ENCODE results near the gene HDAC5. TPM values are rescaled to one million over a fixed set of nuclear protein-coding genes. Genes with fewer than 3 reads are reported as not detected.
"Not testable (repeated sequence)": the region's sequence is repeated elsewhere in the genome, so short reads cannot be mapped to it uniquely, and the experiment has no call there.

Gene HDAC5
- total RNA-seq, 1 donor, result 36.7 TPM

DNA sequence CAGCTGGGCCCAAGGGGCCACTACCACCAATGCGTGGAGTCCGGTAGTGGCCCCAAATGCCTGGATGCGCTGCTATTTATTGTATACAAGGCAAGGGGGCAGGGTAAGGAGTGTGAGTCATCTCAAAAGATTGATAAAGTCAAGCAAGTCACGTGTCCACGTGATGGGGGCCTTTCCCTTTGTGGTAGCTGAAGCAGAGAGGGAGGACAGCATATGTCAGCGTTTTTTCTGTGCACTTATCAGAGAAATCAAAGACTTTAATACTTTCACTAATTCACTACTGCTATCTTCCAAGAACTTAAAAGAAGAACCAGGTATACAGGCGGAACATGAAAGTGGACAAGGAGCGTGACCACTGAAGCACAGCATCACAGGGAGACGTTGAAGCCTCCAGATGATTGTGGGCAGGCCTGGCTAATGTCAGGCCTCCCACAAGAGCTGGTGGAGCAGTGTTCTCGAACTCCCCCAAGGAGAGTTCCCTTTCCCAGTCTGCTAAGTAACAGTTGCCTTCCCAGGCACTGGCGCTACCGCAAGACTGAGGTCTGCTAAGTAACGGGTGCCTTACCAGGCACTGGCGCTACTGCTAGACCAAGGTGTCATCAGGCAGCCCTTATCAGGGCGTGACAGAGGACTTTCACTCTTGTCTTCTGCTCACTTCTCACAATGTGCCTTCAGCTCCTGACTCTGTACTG is 36.2 kb upstream of the HDAC5 start:
- no peak overlapping the region for H3K4me3 ChIP-seq (ENCODE audit: low read depth, low read length)
- peak; percentile 76 for DNase-seq (ENCODE audit: low read depth)
- TF ChIP-seq CTCF (IDR thresholded peaks at IDR 0.05; ENCODE audit: insufficient read depth, low read depth, low read length), result no peak

GRCh38 chr17:44155488-44155887 is 32.0 kb upstream of the HDAC5 start:
- H3K4me3 ChIP-seq (ENCODE audit: low read depth, low read length), result no peak overlapping the region
- no peak for TF ChIP-seq CTCF (IDR thresholded peaks at IDR 0.05; ENCODE audit: insufficient read depth, low read depth, low read length)
- DNase-seq (ENCODE audit: low read depth), result no peak

DNA sequence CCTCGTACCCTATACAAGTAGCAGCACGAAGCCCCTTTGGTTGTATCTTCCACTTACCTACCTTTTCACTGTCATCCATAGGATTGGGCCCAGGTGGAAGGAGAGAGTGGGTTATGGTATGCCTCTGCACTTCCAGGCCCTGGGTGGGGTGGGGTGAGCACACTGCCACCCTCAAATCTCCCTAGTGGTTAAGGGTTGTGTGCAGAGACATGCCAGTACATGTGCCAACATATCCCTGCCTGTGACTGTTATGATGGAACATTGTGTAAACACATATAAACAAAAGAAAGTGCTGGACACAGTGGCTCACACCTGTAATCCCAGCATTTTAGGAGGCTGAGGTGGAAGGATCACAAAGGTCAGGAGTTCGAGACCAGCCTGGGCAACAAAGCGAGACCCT is 29.4 kb upstream of the HDAC5 start:
- TF ChIP-seq CTCF (IDR thresholded peaks at IDR 0.05; ENCODE audit: insufficient read depth, low read depth, low read length), result no peak
- H3K4me3 ChIP-seq (ENCODE audit: low read depth, low read length), result no peak overlapping the region
- DNase-seq (ENCODE audit: low read depth), result no peak

DNA sequence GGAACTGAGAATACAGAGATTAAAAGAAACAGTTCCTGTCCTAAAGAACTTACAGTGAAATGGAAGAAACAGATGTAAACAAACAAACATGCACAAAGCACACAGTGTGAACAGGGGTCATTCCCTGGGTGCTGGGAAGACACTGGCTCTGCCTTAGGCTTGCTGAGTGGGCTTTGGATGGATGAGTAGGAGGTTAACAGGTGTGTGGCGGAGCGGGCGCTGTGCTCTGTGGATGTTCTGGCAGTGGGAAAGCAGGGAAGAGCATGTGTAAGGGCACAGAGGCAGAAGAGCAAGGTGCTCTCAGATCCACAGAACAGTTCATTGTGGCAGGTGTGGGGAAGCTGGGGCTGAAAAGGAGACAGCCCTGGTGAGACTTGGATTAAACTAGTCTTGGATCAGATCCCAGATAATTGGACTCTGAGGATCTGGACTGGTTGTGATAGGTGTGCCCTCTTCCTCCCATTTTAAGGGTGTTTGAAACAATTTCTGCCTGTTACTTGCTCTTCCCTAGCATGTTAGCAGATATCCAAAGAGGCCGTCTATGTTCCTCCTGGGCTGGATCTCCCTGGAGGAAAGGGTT is 26.4 kb upstream of the HDAC5 start:
- TF ChIP-seq CTCF (IDR thresholded peaks at IDR 0.05; ENCODE audit: insufficient read depth, low read depth, low read length), result no peak
- no peak for DNase-seq (ENCODE audit: low read depth)
- no peak overlapping the region for H3K4me3 ChIP-seq (ENCODE audit: low read depth, low read length)

- DNase-seq (ENCODE audit: low read depth), result not testable (repeated sequence)
These were observed 25.6 kb upstream of the HDAC5 start for GRCh38 chr17:44149066-44149465.

DNA sequence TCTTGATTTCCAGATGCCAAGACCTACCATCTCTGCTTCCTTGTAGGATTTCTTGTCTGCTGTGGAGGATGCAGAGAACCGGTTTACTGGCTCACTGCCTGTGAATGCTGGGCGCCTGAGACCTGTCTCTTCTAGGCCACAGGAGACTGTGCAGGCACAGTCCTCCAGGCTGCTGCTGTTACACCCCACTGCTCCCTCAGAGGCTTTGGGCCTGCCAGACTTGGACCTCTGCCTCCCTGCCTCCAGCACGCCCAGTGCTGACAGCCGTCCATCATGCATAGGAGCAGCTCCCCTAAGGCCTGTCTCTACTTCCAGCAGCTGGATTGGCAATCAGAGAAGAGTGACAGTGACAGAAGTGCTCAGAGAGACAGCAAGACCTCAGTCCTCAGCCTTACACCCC is 24.4 kb upstream of the HDAC5 start:
- no peak for TF ChIP-seq CTCF (IDR thresholded peaks at IDR 0.05; ENCODE audit: insufficient read depth, low read depth, low read length)
- no peak for DNase-seq (ENCODE audit: low read depth)
- no peak overlapping the region for H3K4me3 ChIP-seq (ENCODE audit: low read depth, low read length)

More at GRCh38 chr17:44149066-44149465, 25.6 kb upstream of the HDAC5 start:
- not testable (repeated sequence) for H3K4me3 ChIP-seq (ENCODE audit: low read depth, low read length)

DNA sequence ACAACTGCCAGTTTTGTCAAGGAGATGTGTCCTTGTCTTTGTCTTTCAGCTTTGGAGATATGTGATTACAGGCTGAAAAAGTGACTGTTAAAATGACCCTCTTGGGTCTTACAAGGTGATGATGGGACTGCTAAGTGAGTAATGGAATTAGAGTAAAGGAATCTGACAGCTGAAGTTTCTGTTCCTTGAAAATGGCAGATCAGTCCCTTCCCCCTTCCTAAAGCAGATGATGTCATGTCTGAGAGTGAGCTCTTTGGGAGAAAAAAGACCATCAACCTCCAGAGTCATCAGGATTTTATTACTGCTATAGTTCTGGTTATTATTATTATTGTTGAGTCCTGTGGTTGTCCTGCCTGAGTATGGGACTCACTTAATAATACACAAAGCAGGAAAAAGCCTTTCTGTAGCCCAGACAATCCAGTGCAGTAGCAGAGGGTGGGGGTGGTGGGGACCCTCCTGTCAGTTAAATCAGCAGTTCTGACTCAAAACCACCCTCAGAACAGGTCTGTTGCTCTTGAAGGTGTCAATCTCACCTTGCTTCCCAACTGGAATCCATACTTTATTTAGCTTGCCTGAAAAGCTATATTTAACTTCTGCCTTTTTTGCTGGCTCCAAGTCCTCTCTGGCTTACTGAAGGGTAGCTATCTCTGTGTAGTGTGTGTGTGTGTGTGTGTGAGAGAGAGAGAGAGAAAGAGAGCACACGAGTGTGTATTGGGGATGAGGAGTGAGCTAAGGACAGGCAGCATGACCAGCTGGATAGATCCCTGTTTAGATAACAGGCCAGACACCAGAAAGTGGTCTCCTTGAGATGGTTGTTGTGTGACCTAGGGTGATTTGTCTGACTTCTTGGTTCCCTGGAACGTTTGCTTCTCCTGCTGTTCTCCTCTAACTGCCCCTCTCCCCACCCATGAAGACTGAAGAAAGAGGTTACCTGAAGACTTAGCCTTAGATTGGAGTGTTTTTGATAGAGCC is 23.2 kb upstream of the HDAC5 start:
- H3K4me3 ChIP-seq (ENCODE audit: low read depth, low read length), result no peak overlapping the region
- TF ChIP-seq CTCF (IDR thresholded peaks at IDR 0.05; ENCODE audit: insufficient read depth, low read depth, low read length), result no peak
- DNase-seq (ENCODE audit: low read depth), result no peak
